ENCODE results near the gene MYRF. TPM values are rescaled to one million over a fixed set of nuclear protein-coding genes. Genes with fewer than 3 reads are reported as not detected.

MYRF gene
- total RNA-seq, 2 experiments from 2014 or later: 0.31 to 0.49 TPM

- no peak overlapping the region for H3K4me3 Mint-ChIP-seq
- no peaks in the 10 kb centered on the region for H3K36me3 Mint-ChIP-seq (ENCODE audit: low read depth)
- ATAC-seq (ENCODE audit: poor library complexity): no peak
- no peaks in the 10 kb centered on the region for H3K9me3 ChIP-seq (ENCODE audit: control insufficient read depth in 1 of 2, insufficient read depth in 1 of 2, low read length in 2 of 2)
- H3K4me1 Mint-ChIP-seq (ENCODE audit: low read depth): no peaks in the 10 kb centered on the region
- intact Hi-C loops (cut with DNase I, micrococcal nuclease): no loop called here
- H3K27ac ChIP-seq (ENCODE audit: low read depth in 1 of 2, low read length in 2 of 2): no peak overlapping the region
- H3K9me3 Mint-ChIP-seq: no peaks in the 10 kb centered on the region
- H3K36me3 ChIP-seq (ENCODE audit: insufficient read depth, low read length): no peaks in the 10 kb centered on the region
- POLR2A ChIA-PET: no interaction called here
- TF ChIP-seq, protein P1, sequence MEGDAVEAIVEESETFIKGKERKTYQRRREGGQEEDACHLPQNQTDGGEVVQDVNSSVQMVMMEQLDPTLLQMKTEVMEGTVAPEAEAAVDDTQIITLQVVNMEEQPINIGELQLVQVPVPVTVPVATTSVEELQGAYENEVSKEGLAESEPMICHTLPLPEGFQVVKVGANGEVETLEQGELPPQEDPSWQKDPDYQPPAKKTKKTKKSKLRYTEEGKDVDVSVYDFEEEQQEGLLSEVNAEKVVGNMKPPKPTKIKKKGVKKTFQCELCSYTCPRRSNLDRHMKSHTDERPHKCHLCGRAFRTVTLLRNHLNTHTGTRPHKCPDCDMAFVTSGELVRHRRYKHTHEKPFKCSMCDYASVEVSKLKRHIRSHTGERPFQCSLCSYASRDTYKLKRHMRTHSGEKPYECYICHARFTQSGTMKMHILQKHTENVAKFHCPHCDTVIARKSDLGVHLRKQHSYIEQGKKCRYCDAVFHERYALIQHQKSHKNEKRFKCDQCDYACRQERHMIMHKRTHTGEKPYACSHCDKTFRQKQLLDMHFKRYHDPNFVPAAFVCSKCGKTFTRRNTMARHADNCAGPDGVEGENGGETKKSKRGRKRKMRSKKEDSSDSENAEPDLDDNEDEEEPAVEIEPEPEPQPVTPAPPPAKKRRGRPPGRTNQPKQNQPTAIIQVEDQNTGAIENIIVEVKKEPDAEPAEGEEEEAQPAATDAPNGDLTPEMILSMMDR (IDR thresholded peaks at IDR 0.05): no peak
- H3K27ac Mint-ChIP-seq: no peak overlapping the region
- no peak overlapping the region for H3K4me3 ChIP-seq (ENCODE audit: low read length)
- no peaks in the 10 kb centered on the region for H3K27me3 ChIP-seq (ENCODE audit: control insufficient read depth in 1 of 2, insufficient read depth in 2 of 2, low read length in 2 of 2)
- H3K27me3 Mint-ChIP-seq: no peaks in the 10 kb centered on the region
- CTCF ChIA-PET: no interaction called here
- H3K4me1 ChIP-seq (ENCODE audit: insufficient read depth, low read length): no peaks in the 10 kb centered on the region
- DNase-seq: no peak
Observed at GRCh38 chr11:61742391-61742790, 10.0 kb upstream of the MYRF start.

- ChIA-PET CTCF (no interaction called here), POLR2A (no interaction called here)
- Mint-ChIP-seq H3K27me3 (peaks cover under 1% of the 10 kb centered on the region), H3K9me3 (no peaks in the 10 kb centered on the region), H3K4me3 (no peak overlapping the region), H3K27ac (no peak overlapping the region), H3K36me3 (ENCODE audit: low read depth) (no peaks in the 10 kb centered on the region), H3K4me1 (ENCODE audit: low read depth) (no peaks in the 10 kb centered on the region)
- Histone ChIP-seq H3K27me3 (ENCODE audit: control insufficient read depth in 1 of 2, insufficient read depth in 2 of 2, low read length in 2 of 2) (peaks cover 0 to 5% of the 10 kb centered on the region in 2 experiments), H3K4me3 (ENCODE audit: low read length) (no peak overlapping the region), H3K27ac (ENCODE audit: low read depth in 1 of 2, low read length in 2 of 2) (no peak overlapping the region), H3K36me3 (ENCODE audit: insufficient read depth, low read length) (no peaks in the 10 kb centered on the region), H3K4me1 (ENCODE audit: insufficient read depth, low read length) (peaks cover 4% of the 10 kb centered on the region), H3K9me3 (ENCODE audit: control insufficient read depth in 1 of 2, insufficient read depth in 1 of 2, low read length in 2 of 2) (no peaks in the 10 kb centered on the region)
- intact Hi-C loops (cut with DNase I, micrococcal nuclease): no loop called here
- no peak for DNase-seq
- TF ChIP-seq, protein P1 (IDR thresholded peaks at IDR 0.05): no peak
- ATAC-seq (ENCODE audit: poor library complexity): no peak
Observed at GRCh38 chr11:61743486-61744095, 8.8 kb upstream of the MYRF start.

DNA sequence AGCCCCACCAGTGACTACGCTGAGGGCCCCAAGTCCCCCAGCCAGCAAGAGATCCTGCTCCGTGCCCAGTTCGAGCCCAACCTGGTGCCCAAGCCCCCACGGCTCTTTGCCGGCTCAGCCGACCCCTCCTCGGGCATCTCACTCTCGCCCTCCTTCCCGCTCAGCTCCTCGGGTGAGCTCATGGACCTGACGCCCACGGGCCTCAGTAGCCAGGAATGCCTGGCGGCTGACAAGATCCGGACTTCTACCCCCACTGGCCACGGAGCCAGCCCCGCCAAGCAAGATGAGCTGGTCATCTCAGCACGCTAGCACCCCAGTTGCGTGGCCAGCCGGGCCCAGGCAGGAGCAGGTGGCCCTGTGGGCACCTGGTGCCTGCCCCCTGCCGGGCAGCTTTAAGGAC, 8.3 kb upstream of the MYRF start:
- H3K36me3 Mint-ChIP-seq (ENCODE audit: low read depth): no peaks in the 10 kb centered on the region
- no peaks in the 10 kb centered on the region for H3K9me3 ChIP-seq (ENCODE audit: control insufficient read depth in 1 of 2, insufficient read depth in 1 of 2, low read length in 2 of 2)
- peaks cover 2 to 11% of the 10 kb centered on the region in 2 experiments for H3K27me3 ChIP-seq (ENCODE audit: control insufficient read depth in 1 of 2, insufficient read depth in 2 of 2, low read length in 2 of 2)
- DNase-seq (no peak), ATAC-seq (ENCODE audit: poor library complexity) (no peak)
- TF ChIP-seq, protein P1 (IDR thresholded peaks at IDR 0.05): no peak
- H3K4me3 ChIP-seq (ENCODE audit: low read length): no peak overlapping the region
- ChIA-PET CTCF (no interaction called here), POLR2A (no interaction called here)
- H3K4me1 Mint-ChIP-seq (ENCODE audit: low read depth): no peaks in the 10 kb centered on the region
- H3K4me3 Mint-ChIP-seq: no peak overlapping the region
- no peak overlapping the region for H3K27ac Mint-ChIP-seq
- H3K9me3 Mint-ChIP-seq: no peaks in the 10 kb centered on the region
- H3K27ac ChIP-seq (ENCODE audit: low read depth in 1 of 2, low read length in 2 of 2): no peak overlapping the region
- intact Hi-C loops (cut with DNase I, micrococcal nuclease): no loop called here
- peaks cover 7% of the 10 kb centered on the region for H3K27me3 Mint-ChIP-seq
- peaks cover 4% of the 10 kb centered on the region for H3K4me1 ChIP-seq (ENCODE audit: insufficient read depth, low read length)
- H3K36me3 ChIP-seq (ENCODE audit: insufficient read depth, low read length): no peaks in the 10 kb centered on the region

Data from CD4-positive, alpha-beta T cell (primary cell).